Vagina (tissue), 2 donors: ENCODE results near the gene IREB2.

Experiments
- POLR2A ChIP-seq, 2 donors: fragments of 450-650 bp; IDR thresholded peaks; one replicate each; pipeline ENCODE4 v1.6.1; 2017; ENCODE audit warnings: antibody characterized with exemption in 2 of 2, mild to moderate bottlenecking in 2 of 2, moderate library complexity in 2 of 2
- POLR2AphosphoS5 ChIP-seq, 2 donors: sonication (generic); formaldehyde crosslinking; IDR thresholded peaks; one replicate each; pipeline ENCODE4 v1.9.0; 2017; ENCODE audit warnings: antibody characterized with exemption in 2 of 2, mild to moderate bottlenecking in 2 of 2, low read depth in 1 of 2; ENCODE audit not compliant: insufficient read depth in 1 of 2
- TF ChIP-seq, protein P1 (sequence below), 3 experiments: fragments of 450-650 bp in 2 of 3; fragments of 200-600 bp in 1 of 3; sonication (generic) in 1 of 3; IDR thresholded peaks; one replicate each; pipeline ENCODE4 v1.5.1; 2017 to 2019; ENCODE audit warnings: antibody characterized with exemption in 3 of 3, mild to moderate bottlenecking in 2 of 3, moderate library complexity in 2 of 3

DNA sequence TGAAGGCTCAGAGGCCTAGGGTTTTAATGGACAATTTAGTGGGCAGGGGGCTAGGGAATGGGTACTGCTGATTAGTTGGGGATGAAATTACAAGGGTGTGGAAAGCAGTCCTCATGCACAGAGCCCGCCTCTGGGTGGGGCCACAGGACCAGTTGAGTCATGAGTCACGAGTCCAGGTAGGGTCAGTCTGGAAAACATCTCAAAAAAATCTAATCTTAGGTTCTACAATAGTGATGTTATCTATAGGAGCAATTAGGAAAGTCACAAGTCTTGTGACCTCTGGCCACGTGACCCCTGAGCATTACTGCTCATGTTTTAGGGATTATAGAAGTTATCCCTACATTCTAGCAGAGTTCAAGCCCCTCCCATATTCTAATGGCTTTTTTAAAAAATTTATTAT is 18.6 kb upstream of the IREB2 start:
- TF ChIP-seq, protein P1, sequence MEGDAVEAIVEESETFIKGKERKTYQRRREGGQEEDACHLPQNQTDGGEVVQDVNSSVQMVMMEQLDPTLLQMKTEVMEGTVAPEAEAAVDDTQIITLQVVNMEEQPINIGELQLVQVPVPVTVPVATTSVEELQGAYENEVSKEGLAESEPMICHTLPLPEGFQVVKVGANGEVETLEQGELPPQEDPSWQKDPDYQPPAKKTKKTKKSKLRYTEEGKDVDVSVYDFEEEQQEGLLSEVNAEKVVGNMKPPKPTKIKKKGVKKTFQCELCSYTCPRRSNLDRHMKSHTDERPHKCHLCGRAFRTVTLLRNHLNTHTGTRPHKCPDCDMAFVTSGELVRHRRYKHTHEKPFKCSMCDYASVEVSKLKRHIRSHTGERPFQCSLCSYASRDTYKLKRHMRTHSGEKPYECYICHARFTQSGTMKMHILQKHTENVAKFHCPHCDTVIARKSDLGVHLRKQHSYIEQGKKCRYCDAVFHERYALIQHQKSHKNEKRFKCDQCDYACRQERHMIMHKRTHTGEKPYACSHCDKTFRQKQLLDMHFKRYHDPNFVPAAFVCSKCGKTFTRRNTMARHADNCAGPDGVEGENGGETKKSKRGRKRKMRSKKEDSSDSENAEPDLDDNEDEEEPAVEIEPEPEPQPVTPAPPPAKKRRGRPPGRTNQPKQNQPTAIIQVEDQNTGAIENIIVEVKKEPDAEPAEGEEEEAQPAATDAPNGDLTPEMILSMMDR (IDR thresholded peaks at IDR 0.05) = no peak
- TF ChIP-seq POLR2A (IDR thresholded peaks at IDR 0.05) = no peak
- TF ChIP-seq POLR2AphosphoS5 (IDR thresholded peaks at IDR 0.05; ENCODE audit: insufficient read depth in 1 of 2, low read depth in 1 of 2) = no peak
